Keratinocyte (primary cell): Measurements from ENCODE around the gene SPATS2L.

ENCODE experiments used
- CTCF ChIP-seq, 3 experiments: IDR thresholded peaks in 1 of 3; conservative IDR thresholded peaks in 1 of 3; optimal IDR thresholded peaks in 1 of 3; 2 replicates in 2 of 3; 3 replicates in 1 of 3; pipeline versions ENCODE3 to v1.5.1; 2011; ENCODE audit warnings: low read length in 3 of 3, mild to moderate bottlenecking in 3 of 3, moderate library complexity in 2 of 3, control low read depth in 1 of 3, inconsistent platforms in 1 of 3; ENCODE audit not compliant: insufficient read depth in 2 of 3; ENCODE audit errors: extremely low read depth in 1 of 3
- EZH2 ChIP-seq: IDR thresholded peaks from one replicate; pipeline ENCODE4 v1.6.1; 2012; ENCODE audit warnings: inconsistent platforms, mild to moderate bottlenecking, low read length, moderate library complexity

DNA sequence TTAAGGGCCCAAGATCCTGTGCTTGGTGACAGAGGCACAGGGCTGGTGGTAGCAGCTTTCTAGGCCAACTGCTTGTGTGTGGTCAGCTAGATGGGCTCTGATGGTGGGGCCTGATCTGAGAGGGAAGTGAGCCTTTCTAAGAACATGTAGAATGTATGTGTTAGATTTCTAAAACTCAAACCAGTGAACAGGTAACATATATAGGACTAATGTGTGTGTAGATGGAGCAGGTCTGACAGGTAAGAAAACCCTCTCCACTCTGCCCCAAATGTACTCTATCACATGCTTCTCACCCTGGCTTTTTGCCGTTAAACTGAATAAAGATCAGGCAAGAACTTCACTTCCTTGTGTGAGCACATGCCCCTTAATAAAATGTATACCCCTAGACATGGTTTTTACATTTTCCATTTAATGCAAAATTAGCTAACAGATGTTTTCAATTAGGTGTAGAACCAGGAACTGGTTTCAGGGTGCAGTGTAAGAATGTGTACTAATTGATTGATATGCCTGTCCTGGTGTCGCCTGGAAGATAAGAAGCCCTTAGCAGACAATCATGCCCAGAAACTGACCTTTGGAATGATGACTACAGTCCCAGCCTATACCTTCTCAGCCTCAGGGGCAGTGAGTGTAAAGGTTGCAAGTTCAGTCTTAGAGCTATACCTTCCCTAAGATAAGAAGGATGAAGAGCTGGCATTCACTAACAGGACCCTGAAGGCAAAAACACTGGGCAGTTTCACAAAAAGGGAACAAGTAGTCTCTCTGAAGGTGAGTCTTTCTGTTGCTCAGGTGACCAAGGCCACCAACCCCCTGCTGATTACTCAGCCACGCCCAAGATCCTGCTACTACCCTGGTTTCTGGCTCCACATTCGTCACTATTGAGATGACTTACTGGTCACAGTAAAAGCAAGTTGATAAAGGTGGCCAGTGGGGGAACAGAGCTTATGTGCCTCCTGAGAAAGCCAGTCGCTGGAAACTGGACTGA, 71.2 kb downstream of the SPATS2L start:
- TF ChIP-seq CTCF (optimal IDR thresholded peaks at IDR 0.05 in 1 of 3, IDR thresholded peaks at IDR 0.05 in 1 of 3, conservative IDR thresholded peaks at IDR 0.05 in 1 of 3; ENCODE audit: extremely low read depth in 1 of 3, insufficient read depth in 2 of 3, low read length in 3 of 3) (no peak), EZH2 (no peak)
